A549 (cell line): Measurements from ENCODE around the gene NCOA4.

Experiments used
- BCL3 ChIP-seq: fragments of >200 bp; sonication (Bioruptor Twin); formaldehyde crosslinking; IDR thresholded peaks from 3 replicates; pipeline ENCODE4 v1.6.1; 2016
- CHD2 ChIP-seq: fragments of 150-350 bp; IDR thresholded peaks from 2 replicates; pipeline ENCODE4 v1.6.1; 2014; ENCODE audit warnings: low read length; ENCODE audit not compliant: partially characterized antibody
- CTCF ChIP-seq: fragments of >200 bp; sonication (Bioruptor Twin); formaldehyde crosslinking; IDR thresholded peaks from 3 replicates; pipeline ENCODE4 v1.5.1; 2016
- ELK1 ChIP-seq: fragments of 150-350 bp; IDR thresholded peaks from 2 replicates; pipeline ENCODE4 v1.6.1; 2014; ENCODE audit warnings: low read depth, mild to moderate bottlenecking, low read length
- KDM1A ChIP-seq: fragments of 200-600 bp; sonication (generic); IDR thresholded peaks from 2 replicates; pipeline ENCODE4 v1.6.1; 2016; ENCODE audit warnings: low read depth, mild to moderate bottlenecking
- MYC ChIP-seq: IDR thresholded peaks from 2 replicates; pipeline ENCODE4 v1.6.1; 2012; ENCODE audit warnings: mild to moderate bottlenecking, inconsistent platforms, low read length, improper control_type of control experiment, borderline replicate concordance
- POLR2A ChIP-seq: IDR thresholded peaks from 2 replicates; pipeline ENCODE4 v1.6.1; 2012; ENCODE audit warnings: mild to moderate bottlenecking, low read length
- RAD21 ChIP-seq, 2 experiments: fragments of >200 bp in 1 of 2; sonication (Bioruptor Twin) in 1 of 2; formaldehyde crosslinking in 1 of 2; IDR thresholded peaks in 1 of 2; conservative IDR thresholded peaks in 1 of 2; 2 replicates in 1 of 2; 3 replicates in 1 of 2; pipeline ENCODE4 v1.6.1; 2012 to 2018; ENCODE audit warnings: inconsistent platforms in 1 of 2
- RARB ChIP-seq: fragments of 250-450 bp; sonication (Bioruptor Pico); IDR thresholded peaks from 2 replicates; pipeline ENCODE4 v1.8.0; 2021; ENCODE audit warnings: mild to moderate bottlenecking, moderate library complexity
- USF2 ChIP-seq: fragments of 450-650 bp; IDR thresholded peaks from 2 replicates; pipeline ENCODE4 v1.6.1; 2014; ENCODE audit warnings: antibody characterized with exemption

- TF ChIP-seq CTCF = no peak
- no peak for TF ChIP-seq ELK1
- no peak for TF ChIP-seq POLR2A
- no peak for TF ChIP-seq BCL3
- no peak for TF ChIP-seq RAD21 (conservative IDR thresholded peaks at IDR 0.05 in 1 of 2, IDR thresholded peaks at IDR 0.05 in 1 of 2)
- no peak for TF ChIP-seq USF2
- no peak for TF ChIP-seq RARB (CRISPR knock-in tag)
- no peak for TF ChIP-seq KDM1A
- TF ChIP-seq CHD2 = no peak
- no peak for TF ChIP-seq MYC
Observed at GRCh38 chr10:46055771-46056170, 25.3 kb upstream of the NCOA4 start.
